C4-2B (cell line): ENCODE measurements around the gene FOXRED2.
A peak's percentile ranks its signal among the peaks of the same experiment; 100 is the strongest.
"Not testable (repeated sequence)": the region's sequence is repeated elsewhere in the genome, so short reads cannot be mapped to it uniquely, and the experiment has no call there.

Source experiments
- H3K27ac ChIP-seq: fragments of 450-650 bp; 2 replicates; pipeline ENCODE4 v1.5.1; 2017
- CTCF ChIP-seq: fragments of 450-650 bp; conservative IDR thresholded peaks from 2 replicates; pipeline ENCODE4 v1.5.1; 2017; ENCODE audit warnings: mild to moderate bottlenecking
- ZFX ChIP-seq: fragments of 450-650 bp; IDR thresholded peaks from 2 replicates; pipeline ENCODE4 v1.6.1; 2017

Gene FOXRED2

GRCh38 chr22:36532466-36532865 lies 25.6 kb upstream of the FOXRED2 start:
- TF ChIP-seq CTCF (no peak), ZFX (no peak)
- H3K27ac ChIP-seq = no peak overlapping the region

- H3K27ac ChIP-seq = peak within 1 kb of the TSS; percentile 96
- no peak for TF ChIP-seq CTCF
- TF ChIP-seq ZFX = 0 out of 2 replicates have a peak, but pooled peaks have one; percentile 33
Measured at GRCh38 chr22:36528795-36529751, 22.2 kb upstream of the FOXRED2 start, which contains the start of gene EIF3D. EIF3D (minus strand) TSS chr22:36529166; CDS start chr22:36526121, 3,045 bp downstream.

- TF ChIP-seq ZFX = no peak
- TF ChIP-seq CTCF = no peak
- H3K27ac ChIP-seq = peak overlapping the region; percentile 96
Measured at GRCh38 chr22:36528341-36528740, 21.5 kb upstream of the FOXRED2 start.

- TF ChIP-seq CTCF = no peak
- TF ChIP-seq ZFX = no peak
- H3K27ac ChIP-seq = no peak overlapping the region
Measured at GRCh38 chr22:36522662-36523061, 15.8 kb upstream of the FOXRED2 start.

- TF ChIP-seq CTCF (no peak), ZFX (no peak)
- H3K27ac ChIP-seq = no peak overlapping the region
Measured at GRCh38 chr22:36520423-36520822, 13.6 kb upstream of the FOXRED2 start.

GRCh38 chr22:36519906-36520305 lies 13.1 kb upstream of the FOXRED2 start:
- H3K27ac ChIP-seq = not testable (repeated sequence)

GRCh38 chr22:36514766-36515165 lies 7.9 kb upstream of the FOXRED2 start:
- TF ChIP-seq CTCF = no peak
- TF ChIP-seq ZFX = no peak

More at GRCh38 chr22:36514766-36515165, 7.9 kb upstream of the FOXRED2 start:
- no peak overlapping the region for H3K27ac ChIP-seq
